ENCODE measurements around the gene RPL36. TPM values are rescaled to one million over a fixed set of nuclear protein-coding genes. Genes with fewer than 3 reads are reported as not detected.

The RPL36 gene
- total and polyA plus RNA-seq, 4 donors, result 47.2 to 556 (median 321) TPM

DNA sequence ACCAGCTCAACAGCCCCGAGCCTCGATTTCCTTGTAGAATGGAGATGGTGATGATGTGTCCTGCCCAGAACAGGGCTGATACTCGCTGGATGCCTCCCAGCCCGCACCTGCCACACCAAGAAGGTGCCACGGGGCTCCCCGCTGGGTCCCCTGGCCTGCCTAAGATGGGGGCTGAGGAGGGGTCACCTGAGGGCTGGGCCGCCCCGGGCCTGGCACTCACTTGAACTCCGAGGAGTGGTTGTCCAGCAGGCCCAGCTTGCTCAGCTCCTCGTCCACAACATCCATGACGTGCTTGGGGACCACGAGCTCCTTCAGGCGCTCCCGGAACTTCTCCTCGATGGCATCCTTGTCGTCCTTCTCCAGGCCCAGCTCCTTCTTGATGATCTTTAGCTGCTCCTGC is 15.5 kb downstream of the RPL36 start:
- Histone ChIP-seq H3K27ac (ENCODE audit: low read depth in 1 of 2, low read length in 2 of 2) (no peak overlapping the region), H3K9ac (ENCODE audit: low read depth in 1 of 2, low read length in 2 of 2) (no peak overlapping the region), H3K4me1 (ENCODE audit: control insufficient read depth in 4 of 4, insufficient read depth in 4 of 4, low read length in 3 of 4) (no peaks in the 10 kb centered on the region), H3K4me3 (ENCODE audit: low read depth in 1 of 3, low read length in 3 of 3) (no peak overlapping the region), H3K36me3 (ENCODE audit: control insufficient read depth in 4 of 4, insufficient read depth in 3 of 4, low read depth in 1 of 4, low read length in 3 of 4) (peaks cover 25 to 59% (median 30%) of the 10 kb centered on the region in 4 donors), H3K9me3 (ENCODE audit: control insufficient read depth in 4 of 4, low read length in 3 of 4) (no peaks in the 10 kb centered on the region), H3K27me3 (ENCODE audit: control insufficient read depth in 4 of 4, insufficient read depth in 4 of 4, low read length in 3 of 4) (no peaks in the 10 kb centered on the region)
- TF ChIP-seq SP1 (IDR thresholded peaks at IDR 0.05), result no peak
- no peak for TF ChIP-seq RXRA (IDR thresholded peaks at IDR 0.05)
- no peak for TF ChIP-seq FOXA1 (IDR thresholded peaks at IDR 0.05)
- TF ChIP-seq FOXA2 (IDR thresholded peaks at IDR 0.05), result no peak
- TF ChIP-seq JUND (IDR thresholded peaks at IDR 0.05), result no peak
- TF ChIP-seq NR2F2 (IDR thresholded peaks at IDR 0.05), result no peak
- no peak for TF ChIP-seq HNF4G (IDR thresholded peaks at IDR 0.05)
- TF ChIP-seq RAD21 (IDR thresholded peaks at IDR 0.05), result no peak
- TF ChIP-seq, protein P1, sequence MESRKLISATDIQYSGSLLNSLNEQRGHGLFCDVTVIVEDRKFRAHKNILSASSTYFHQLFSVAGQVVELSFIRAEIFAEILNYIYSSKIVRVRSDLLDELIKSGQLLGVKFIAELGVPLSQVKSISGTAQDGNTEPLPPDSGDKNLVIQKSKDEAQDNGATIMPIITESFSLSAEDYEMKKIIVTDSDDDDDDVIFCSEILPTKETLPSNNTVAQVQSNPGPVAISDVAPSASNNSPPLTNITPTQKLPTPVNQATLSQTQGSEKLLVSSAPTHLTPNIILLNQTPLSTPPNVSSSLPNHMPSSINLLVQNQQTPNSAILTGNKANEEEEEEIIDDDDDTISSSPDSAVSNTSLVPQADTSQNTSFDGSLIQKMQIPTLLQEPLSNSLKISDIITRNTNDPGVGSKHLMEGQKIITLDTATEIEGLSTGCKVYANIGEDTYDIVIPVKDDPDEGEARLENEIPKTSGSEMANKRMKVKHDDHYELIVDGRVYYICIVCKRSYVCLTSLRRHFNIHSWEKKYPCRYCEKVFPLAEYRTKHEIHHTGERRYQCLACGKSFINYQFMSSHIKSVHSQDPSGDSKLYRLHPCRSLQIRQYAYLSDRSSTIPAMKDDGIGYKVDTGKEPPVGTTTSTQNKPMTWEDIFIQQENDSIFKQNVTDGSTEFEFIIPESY (IDR thresholded peaks at IDR 0.05), result no peak
- TF ChIP-seq, protein P2, sequence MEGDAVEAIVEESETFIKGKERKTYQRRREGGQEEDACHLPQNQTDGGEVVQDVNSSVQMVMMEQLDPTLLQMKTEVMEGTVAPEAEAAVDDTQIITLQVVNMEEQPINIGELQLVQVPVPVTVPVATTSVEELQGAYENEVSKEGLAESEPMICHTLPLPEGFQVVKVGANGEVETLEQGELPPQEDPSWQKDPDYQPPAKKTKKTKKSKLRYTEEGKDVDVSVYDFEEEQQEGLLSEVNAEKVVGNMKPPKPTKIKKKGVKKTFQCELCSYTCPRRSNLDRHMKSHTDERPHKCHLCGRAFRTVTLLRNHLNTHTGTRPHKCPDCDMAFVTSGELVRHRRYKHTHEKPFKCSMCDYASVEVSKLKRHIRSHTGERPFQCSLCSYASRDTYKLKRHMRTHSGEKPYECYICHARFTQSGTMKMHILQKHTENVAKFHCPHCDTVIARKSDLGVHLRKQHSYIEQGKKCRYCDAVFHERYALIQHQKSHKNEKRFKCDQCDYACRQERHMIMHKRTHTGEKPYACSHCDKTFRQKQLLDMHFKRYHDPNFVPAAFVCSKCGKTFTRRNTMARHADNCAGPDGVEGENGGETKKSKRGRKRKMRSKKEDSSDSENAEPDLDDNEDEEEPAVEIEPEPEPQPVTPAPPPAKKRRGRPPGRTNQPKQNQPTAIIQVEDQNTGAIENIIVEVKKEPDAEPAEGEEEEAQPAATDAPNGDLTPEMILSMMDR (IDR thresholded peaks at IDR 0.05; ENCODE audit: low read depth, low read length, missing input control), result no peak
- no peak for TF ChIP-seq EGR1 (IDR thresholded peaks at IDR 0.05; ENCODE audit: low read depth in 2 of 2)
- 94% methylated on average over 16 of the region's 16 CpGs for WGBS
- DNase-seq (ENCODE audit: low spot score), result no peak

DNA sequence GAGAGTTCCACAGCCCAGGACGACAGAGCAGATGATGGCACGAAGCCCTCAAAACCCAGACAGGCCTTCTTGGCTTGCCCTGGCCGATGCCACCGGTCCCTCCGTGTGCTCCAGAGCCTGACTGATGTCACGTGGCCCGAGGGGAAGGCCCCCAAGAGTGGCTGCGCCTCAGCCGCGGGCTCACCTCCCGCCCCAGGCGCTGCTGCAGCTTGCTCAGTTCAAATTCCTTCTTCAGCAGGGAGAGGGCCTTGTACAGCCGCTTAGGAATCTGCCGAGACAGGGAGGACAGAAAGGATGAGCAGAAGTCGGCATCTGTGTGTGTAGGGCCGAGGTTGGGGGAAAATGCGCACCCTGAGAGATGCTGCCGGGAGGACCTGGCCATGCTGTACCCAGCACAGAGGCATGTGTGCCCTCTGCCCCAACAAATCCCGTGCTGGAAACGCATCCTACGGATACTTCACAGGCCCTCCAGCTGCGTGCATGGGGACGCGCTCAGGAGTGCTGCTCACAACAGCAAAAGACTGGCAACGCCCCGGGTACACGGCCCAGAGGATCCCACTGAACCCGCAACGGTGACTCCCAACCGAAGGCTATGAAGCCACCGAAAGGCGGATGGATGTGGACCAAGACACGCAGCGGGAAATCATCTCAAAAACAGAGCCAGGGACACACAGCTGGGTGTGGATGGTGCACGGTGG is 16.9 kb downstream of the RPL36 start:
- Histone ChIP-seq H3K4me3 (ENCODE audit: low read depth in 1 of 3, low read length in 3 of 3) (no peak overlapping the region), H3K9me3 (ENCODE audit: control insufficient read depth in 4 of 4, low read length in 3 of 4) (no peaks in the 10 kb centered on the region), H3K27me3 (ENCODE audit: control insufficient read depth in 4 of 4, insufficient read depth in 4 of 4, low read length in 3 of 4) (no peaks in the 10 kb centered on the region), H3K27ac (ENCODE audit: low read depth in 1 of 2, low read length in 2 of 2) (no peak overlapping the region), H3K4me1 (ENCODE audit: control insufficient read depth in 4 of 4, insufficient read depth in 4 of 4, low read length in 3 of 4) (no peaks in the 10 kb centered on the region), H3K9ac (ENCODE audit: low read depth in 1 of 2, low read length in 2 of 2) (no peak overlapping the region), H3K36me3 (ENCODE audit: control insufficient read depth in 4 of 4, insufficient read depth in 3 of 4, low read depth in 1 of 4, low read length in 3 of 4) (peaks cover 34 to 71% (median 39%) of the 10 kb centered on the region in 4 donors)
- 97% methylated on average over 35 of the region's 35 CpGs for WGBS
- no peak for DNase-seq (ENCODE audit: low spot score)
- TF ChIP-seq, protein P3, sequence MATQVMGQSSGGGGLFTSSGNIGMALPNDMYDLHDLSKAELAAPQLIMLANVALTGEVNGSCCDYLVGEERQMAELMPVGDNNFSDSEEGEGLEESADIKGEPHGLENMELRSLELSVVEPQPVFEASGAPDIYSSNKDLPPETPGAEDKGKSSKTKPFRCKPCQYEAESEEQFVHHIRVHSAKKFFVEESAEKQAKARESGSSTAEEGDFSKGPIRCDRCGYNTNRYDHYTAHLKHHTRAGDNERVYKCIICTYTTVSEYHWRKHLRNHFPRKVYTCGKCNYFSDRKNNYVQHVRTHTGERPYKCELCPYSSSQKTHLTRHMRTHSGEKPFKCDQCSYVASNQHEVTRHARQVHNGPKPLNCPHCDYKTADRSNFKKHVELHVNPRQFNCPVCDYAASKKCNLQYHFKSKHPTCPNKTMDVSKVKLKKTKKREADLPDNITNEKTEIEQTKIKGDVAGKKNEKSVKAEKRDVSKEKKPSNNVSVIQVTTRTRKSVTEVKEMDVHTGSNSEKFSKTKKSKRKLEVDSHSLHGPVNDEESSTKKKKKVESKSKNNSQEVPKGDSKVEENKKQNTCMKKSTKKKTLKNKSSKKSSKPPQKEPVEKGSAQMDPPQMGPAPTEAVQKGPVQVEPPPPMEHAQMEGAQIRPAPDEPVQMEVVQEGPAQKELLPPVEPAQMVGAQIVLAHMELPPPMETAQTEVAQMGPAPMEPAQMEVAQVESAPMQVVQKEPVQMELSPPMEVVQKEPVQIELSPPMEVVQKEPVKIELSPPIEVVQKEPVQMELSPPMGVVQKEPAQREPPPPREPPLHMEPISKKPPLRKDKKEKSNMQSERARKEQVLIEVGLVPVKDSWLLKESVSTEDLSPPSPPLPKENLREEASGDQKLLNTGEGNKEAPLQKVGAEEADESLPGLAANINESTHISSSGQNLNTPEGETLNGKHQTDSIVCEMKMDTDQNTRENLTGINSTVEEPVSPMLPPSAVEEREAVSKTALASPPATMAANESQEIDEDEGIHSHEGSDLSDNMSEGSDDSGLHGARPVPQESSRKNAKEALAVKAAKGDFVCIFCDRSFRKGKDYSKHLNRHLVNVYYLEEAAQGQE (IDR thresholded peaks at IDR 0.05), result no peak
- TF ChIP-seq SP1 (IDR thresholded peaks at IDR 0.05), result no peak
- TF ChIP-seq HNF4A (conservative IDR thresholded peaks at IDR 0.05), result no peak
- no peak for TF ChIP-seq RXRA (IDR thresholded peaks at IDR 0.05)
- TF ChIP-seq TAF1 (conservative IDR thresholded peaks at IDR 0.05), result no peak
- TF ChIP-seq RAD21 (IDR thresholded peaks at IDR 0.05), result no peak
- no peak for TF ChIP-seq FOXA2 (IDR thresholded peaks at IDR 0.05)
- TF ChIP-seq EGR1 (IDR thresholded peaks at IDR 0.05; ENCODE audit: low read depth in 2 of 2), result no peak
- TF ChIP-seq, protein P2 (IDR thresholded peaks at IDR 0.05; ENCODE audit: low read depth, low read length, missing input control), result no peak
- TF ChIP-seq, protein P4, sequence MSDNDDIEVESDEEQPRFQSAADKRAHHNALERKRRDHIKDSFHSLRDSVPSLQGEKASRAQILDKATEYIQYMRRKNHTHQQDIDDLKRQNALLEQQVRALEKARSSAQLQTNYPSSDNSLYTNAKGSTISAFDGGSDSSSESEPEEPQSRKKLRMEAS (IDR thresholded peaks at IDR 0.05), result no peak
- TF ChIP-seq YY1 (IDR thresholded peaks at IDR 0.05), result no peak
- TF ChIP-seq FOXA1 (IDR thresholded peaks at IDR 0.05), result no peak
- no peak for TF ChIP-seq NR2F2 (IDR thresholded peaks at IDR 0.05)
- TF ChIP-seq, protein P1 (IDR thresholded peaks at IDR 0.05), result no peak
- TF ChIP-seq JUND (IDR thresholded peaks at IDR 0.05), result no peak
- no peak for TF ChIP-seq GABPA (IDR thresholded peaks at IDR 0.05 in 1 of 2, conservative IDR thresholded peaks at IDR 0.05 in 1 of 2)
- TF ChIP-seq, protein P5, sequence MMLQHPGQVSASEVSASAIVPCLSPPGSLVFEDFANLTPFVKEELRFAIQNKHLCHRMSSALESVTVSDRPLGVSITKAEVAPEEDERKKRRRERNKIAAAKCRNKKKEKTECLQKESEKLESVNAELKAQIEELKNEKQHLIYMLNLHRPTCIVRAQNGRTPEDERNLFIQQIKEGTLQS (IDR thresholded peaks at IDR 0.05), result no peak
